ENCODE measurements around the gene ACOXL. TPM values are rescaled to one million over a fixed set of nuclear protein-coding genes. Genes with fewer than 3 reads are reported as not detected.
"Not testable (repeated sequence)": the region's sequence is repeated elsewhere in the genome, so short reads cannot be mapped to it uniquely, and the experiment has no call there.

The ACOXL gene
- total RNA-seq (2013): 0.02 TPM
- polyA plus RNA-seq: under 1 TPM in 1 of 3 donors, not detected in 2; 0.35 TPM
- polyA minus RNA-seq: not detected in 2 replicates
- 0 to 3.9 (median 0.12) reads per million in 11 experiments for total RNA-seq

GRCh38 chr2:110732422-110733413 lies at the start of gene ACOXL:
Gene ACOXL, plus strand, starts transcription at chr2:110732573. Its CDS starts 35,817 bp downstream, at chr2:110768390.
- intact Hi-C loops (cut with micrococcal nuclease): no loop called here
- WGBS (ENCODE audit: insufficient coverage): 3% methylated on average over 89 of the region's 94 CpGs
- H3K4me2 ChIP-seq (replicated peaks; ENCODE audit: extremely low read depth, low read length, poor library complexity, severe bottlenecking): peak within 1 kb of the TSS; percentile 74
- H3K27me3 ChIP-seq (ENCODE audit: control insufficient read depth in 2 of 2, insufficient read depth in 2 of 2, low read length in 2 of 2): peaks cover 51 to 58% of the 10 kb centered on the region in 2 donors
- Mint-ChIP-seq H3K4me3 (peak within 1 kb of the TSS; percentile 69 to 89), H3K4me1 (peaks cover 19% of the 10 kb centered on the region), H3K9me3 (peaks cover 0 to 20% (median 13%) of the 10 kb centered on the region in 7 donors), H3K27me3 (ENCODE audit: low read depth in 3 of 3) (peaks cover 61 to 79% (median 65%) of the 10 kb centered on the region in 3 donors), H3K36me3 (peaks cover 3 to 5% of the 10 kb centered on the region in 2 donors), H3K27ac (no peak within 1 kb of the TSS)
- DNase-seq: no peak
- no peaks in the 10 kb centered on the region for H3K79me2 ChIP-seq (ENCODE audit: insufficient read depth, low read length)
- peak within 1 kb of the TSS; percentile 63 for H2AFZ ChIP-seq (ENCODE audit: insufficient read depth, low read depth, low read length, poor library complexity, severe bottlenecking)
- peaks cover 10 to 15% of the 10 kb centered on the region in 2 donors for H3K4me1 ChIP-seq (ENCODE audit: control insufficient read depth in 1 of 2, insufficient read depth in 2 of 2, low read length in 2 of 2)
- no peak for TF ChIP-seq CTCF (IDR thresholded peaks at IDR 0.05)
- peak within 1 kb of the TSS in 2 of 3 experiments; percentile 19 to 65 for H3K4me3 ChIP-seq (replicated peaks in 1 of 3; ENCODE audit: low read depth in 2 of 3, low read length in 3 of 3)
- H3K27ac ChIP-seq (ENCODE audit: low read depth in 1 of 2, low read length in 2 of 2): no peak within 1 kb of the TSS
- H3K9ac ChIP-seq (ENCODE audit: insufficient read depth, low read length, poor library complexity, severe bottlenecking): peak within 1 kb of the TSS; percentile 43
- H3K36me3 ChIP-seq (replicated peaks in 1 of 2; ENCODE audit: control insufficient read depth in 1 of 2, insufficient read depth in 2 of 2, low read length in 2 of 2): no peaks in the 10 kb centered on the region
- H3K9me3 ChIP-seq (replicated peaks in 1 of 2; ENCODE audit: control insufficient read depth in 1 of 2, insufficient read depth in 1 of 2, low read length in 2 of 2): peaks cover 0 to 23% of the 10 kb centered on the region in 2 donors
- H4K20me1 ChIP-seq (ENCODE audit: insufficient read depth, low read length): no peaks in the 10 kb centered on the region

GRCh38 chr2:110682872-110683271 lies 49.5 kb upstream of the ACOXL start:
- intact Hi-C loops (cut with micrococcal nuclease): no loop called here
- H4K20me1 ChIP-seq (ENCODE audit: insufficient read depth, low read length): no peaks in the 10 kb centered on the region
- peaks cover 5% of the 10 kb centered on the region for H3K79me2 ChIP-seq (ENCODE audit: insufficient read depth, low read length)
- no peaks in the 10 kb centered on the region for H3K36me3 ChIP-seq (replicated peaks in 1 of 2; ENCODE audit: control insufficient read depth in 1 of 2, insufficient read depth in 2 of 2, low read length in 2 of 2)
- Mint-ChIP-seq H3K27ac (peak overlapping the region in 1 of 7 donors; percentile 45), H3K4me3 (no peak overlapping the region), H3K27me3 (ENCODE audit: low read depth in 3 of 3) (peaks cover 0 to 3% (median 0%) of the 10 kb centered on the region in 3 donors), H3K9me3 (peaks cover 1 to 16% (median 13%) of the 10 kb centered on the region in 7 donors), H3K4me1 (peaks cover 12% of the 10 kb centered on the region), H3K36me3 (no peaks in the 10 kb centered on the region)
- peaks cover 10 to 14% of the 10 kb centered on the region in 2 donors for H3K4me1 ChIP-seq (ENCODE audit: control insufficient read depth in 1 of 2, insufficient read depth in 2 of 2, low read length in 2 of 2)
- H3K27ac ChIP-seq (ENCODE audit: low read depth in 1 of 2, low read length in 2 of 2): no peak overlapping the region
- no peak overlapping the region for H2AFZ ChIP-seq (ENCODE audit: insufficient read depth, low read depth, low read length, poor library complexity, severe bottlenecking)
- TF ChIP-seq CTCF (IDR thresholded peaks at IDR 0.05): no peak
- H3K4me3 ChIP-seq (replicated peaks in 1 of 3; ENCODE audit: low read depth in 2 of 3, low read length in 3 of 3): no peak overlapping the region
- no peaks in the 10 kb centered on the region for H3K27me3 ChIP-seq (ENCODE audit: control insufficient read depth in 2 of 2, insufficient read depth in 2 of 2, low read length in 2 of 2)
- no peak overlapping the region for H3K4me2 ChIP-seq (replicated peaks; ENCODE audit: extremely low read depth, low read length, poor library complexity, severe bottlenecking)
- H3K9ac ChIP-seq (ENCODE audit: insufficient read depth, low read length, poor library complexity, severe bottlenecking): no peak overlapping the region
- H3K9me3 ChIP-seq (replicated peaks in 1 of 2; ENCODE audit: control insufficient read depth in 1 of 2, insufficient read depth in 1 of 2, low read length in 2 of 2): peaks cover 11 to 14% of the 10 kb centered on the region in 2 donors
- WGBS (ENCODE audit: insufficient coverage): no CpG with 5 or more reads among the region's 1 CpG
- no peak for DNase-seq

GRCh38 chr2:110687775-110688484 lies 44.4 kb upstream of the ACOXL start:
- H3K4me1 ChIP-seq (ENCODE audit: control insufficient read depth in 1 of 2, insufficient read depth in 2 of 2, low read length in 2 of 2); intact Hi-C loops (cut with micrococcal nuclease); H3K4me1 Mint-ChIP-seq; H3K36me3 ChIP-seq (replicated peaks in 1 of 2; ENCODE audit: control insufficient read depth in 1 of 2, insufficient read depth in 2 of 2, low read length in 2 of 2); H3K4me2 ChIP-seq (replicated peaks; ENCODE audit: extremely low read depth, low read length, poor library complexity, severe bottlenecking); H3K4me3 Mint-ChIP-seq; H3K27me3 Mint-ChIP-seq (ENCODE audit: low read depth in 3 of 3); H3K36me3 Mint-ChIP-seq; H3K79me2 ChIP-seq (ENCODE audit: insufficient read depth, low read length); DNase-seq; H3K27ac ChIP-seq (ENCODE audit: low read depth in 1 of 2, low read length in 2 of 2); H3K9ac ChIP-seq (ENCODE audit: insufficient read depth, low read length, poor library complexity, severe bottlenecking); H3K27ac Mint-ChIP-seq; H4K20me1 ChIP-seq (ENCODE audit: insufficient read depth, low read length); H3K27me3 ChIP-seq (ENCODE audit: control insufficient read depth in 2 of 2, insufficient read depth in 2 of 2, low read length in 2 of 2); H2AFZ ChIP-seq (ENCODE audit: insufficient read depth, low read depth, low read length, poor library complexity, severe bottlenecking); H3K4me3 ChIP-seq (replicated peaks in 1 of 3; ENCODE audit: low read depth in 2 of 3, low read length in 3 of 3): not testable (repeated sequence)
- peaks cover 12 to 17% of the 10 kb centered on the region in 2 donors for H3K9me3 ChIP-seq (replicated peaks in 1 of 2; ENCODE audit: control insufficient read depth in 1 of 2, insufficient read depth in 1 of 2, low read length in 2 of 2)
- peaks cover 5 to 23% (median 18%) of the 10 kb centered on the region in 7 donors for H3K9me3 Mint-ChIP-seq
- WGBS (ENCODE audit: insufficient coverage): no CpG with 5 or more reads among the region's 9 CpGs
